NB4 (cell line): Measurements from ENCODE around the gene APH1B.

Source experiments
- MYC ChIP-seq: IDR thresholded peaks from 2 replicates; pipeline ENCODE4 v1.6.1; 2011; ENCODE audit warnings: low read depth, low read length
- POLR2A ChIP-seq: IDR thresholded peaks from 2 replicates; pipeline ENCODE4 v1.6.1; 2011; ENCODE audit warnings: mild to moderate bottlenecking; ENCODE audit not compliant: insufficient read length; ENCODE audit errors: extremely low read depth
- TF ChIP-seq, protein P1 (sequence below): IDR thresholded peaks from one replicate; pipeline ENCODE4 v1.5.1; 2012; ENCODE audit warnings: low read depth, low read length
- TF ChIP-seq, protein P2 (sequence below): IDR thresholded peaks from 2 replicates; pipeline ENCODE4 v1.6.1; 2011; ENCODE audit warnings: low read depth, low read length

DNA sequence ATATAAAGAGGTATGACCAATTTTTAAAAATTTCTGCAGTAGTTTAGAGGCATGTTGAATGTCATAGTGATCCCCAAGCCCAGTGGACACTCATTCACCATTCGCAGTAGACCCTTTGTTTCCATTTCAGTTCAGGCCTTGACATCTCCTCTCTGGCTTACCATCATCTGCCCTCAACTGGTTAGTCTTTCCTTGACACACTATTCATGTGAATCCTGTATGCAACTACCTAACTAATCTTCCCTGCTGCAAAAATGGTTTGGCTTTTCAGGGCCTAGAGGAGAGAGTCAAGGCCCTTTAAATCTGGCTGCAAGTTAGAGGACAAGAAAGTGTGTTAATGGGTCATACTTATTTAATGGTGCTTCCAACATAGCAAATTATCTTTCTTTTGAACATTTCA, 10.9 kb downstream of the APH1B start:
- TF ChIP-seq POLR2A = no peak
- TF ChIP-seq, protein P1, sequence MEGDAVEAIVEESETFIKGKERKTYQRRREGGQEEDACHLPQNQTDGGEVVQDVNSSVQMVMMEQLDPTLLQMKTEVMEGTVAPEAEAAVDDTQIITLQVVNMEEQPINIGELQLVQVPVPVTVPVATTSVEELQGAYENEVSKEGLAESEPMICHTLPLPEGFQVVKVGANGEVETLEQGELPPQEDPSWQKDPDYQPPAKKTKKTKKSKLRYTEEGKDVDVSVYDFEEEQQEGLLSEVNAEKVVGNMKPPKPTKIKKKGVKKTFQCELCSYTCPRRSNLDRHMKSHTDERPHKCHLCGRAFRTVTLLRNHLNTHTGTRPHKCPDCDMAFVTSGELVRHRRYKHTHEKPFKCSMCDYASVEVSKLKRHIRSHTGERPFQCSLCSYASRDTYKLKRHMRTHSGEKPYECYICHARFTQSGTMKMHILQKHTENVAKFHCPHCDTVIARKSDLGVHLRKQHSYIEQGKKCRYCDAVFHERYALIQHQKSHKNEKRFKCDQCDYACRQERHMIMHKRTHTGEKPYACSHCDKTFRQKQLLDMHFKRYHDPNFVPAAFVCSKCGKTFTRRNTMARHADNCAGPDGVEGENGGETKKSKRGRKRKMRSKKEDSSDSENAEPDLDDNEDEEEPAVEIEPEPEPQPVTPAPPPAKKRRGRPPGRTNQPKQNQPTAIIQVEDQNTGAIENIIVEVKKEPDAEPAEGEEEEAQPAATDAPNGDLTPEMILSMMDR = no peak
- TF ChIP-seq MYC = no peak
- TF ChIP-seq, protein P2, sequence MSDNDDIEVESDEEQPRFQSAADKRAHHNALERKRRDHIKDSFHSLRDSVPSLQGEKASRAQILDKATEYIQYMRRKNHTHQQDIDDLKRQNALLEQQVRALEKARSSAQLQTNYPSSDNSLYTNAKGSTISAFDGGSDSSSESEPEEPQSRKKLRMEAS = no peak
